ENCODE results near the gene AKAP17A.

DNA sequence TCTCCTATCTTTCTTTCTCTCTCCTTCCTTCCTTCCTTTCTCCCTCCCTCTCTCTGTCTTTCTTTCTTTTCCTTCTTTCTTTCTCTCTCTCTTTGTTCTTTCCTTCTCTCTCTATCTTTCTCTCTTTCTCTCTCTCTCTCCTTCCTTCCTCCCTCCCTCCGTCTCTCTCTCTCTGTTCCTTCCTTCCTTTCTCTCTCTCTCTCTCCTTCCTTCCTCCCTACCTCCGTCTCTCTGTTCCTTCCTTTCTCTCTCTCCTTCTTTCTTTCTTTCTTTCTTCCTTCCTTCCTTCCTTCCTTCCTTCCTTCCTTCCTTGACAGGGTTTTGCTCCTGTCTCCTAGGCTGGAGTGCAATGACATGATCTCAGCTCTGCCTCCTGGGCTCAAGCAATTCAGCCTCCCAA is 30.2 kb upstream of the AKAP17A start:
- TF ChIP-seq, protein P1, sequence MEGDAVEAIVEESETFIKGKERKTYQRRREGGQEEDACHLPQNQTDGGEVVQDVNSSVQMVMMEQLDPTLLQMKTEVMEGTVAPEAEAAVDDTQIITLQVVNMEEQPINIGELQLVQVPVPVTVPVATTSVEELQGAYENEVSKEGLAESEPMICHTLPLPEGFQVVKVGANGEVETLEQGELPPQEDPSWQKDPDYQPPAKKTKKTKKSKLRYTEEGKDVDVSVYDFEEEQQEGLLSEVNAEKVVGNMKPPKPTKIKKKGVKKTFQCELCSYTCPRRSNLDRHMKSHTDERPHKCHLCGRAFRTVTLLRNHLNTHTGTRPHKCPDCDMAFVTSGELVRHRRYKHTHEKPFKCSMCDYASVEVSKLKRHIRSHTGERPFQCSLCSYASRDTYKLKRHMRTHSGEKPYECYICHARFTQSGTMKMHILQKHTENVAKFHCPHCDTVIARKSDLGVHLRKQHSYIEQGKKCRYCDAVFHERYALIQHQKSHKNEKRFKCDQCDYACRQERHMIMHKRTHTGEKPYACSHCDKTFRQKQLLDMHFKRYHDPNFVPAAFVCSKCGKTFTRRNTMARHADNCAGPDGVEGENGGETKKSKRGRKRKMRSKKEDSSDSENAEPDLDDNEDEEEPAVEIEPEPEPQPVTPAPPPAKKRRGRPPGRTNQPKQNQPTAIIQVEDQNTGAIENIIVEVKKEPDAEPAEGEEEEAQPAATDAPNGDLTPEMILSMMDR (conservative IDR thresholded peaks at IDR 0.05): no peak
- TF ChIP-seq ZFX (IDR thresholded peaks at IDR 0.05): no peak
